ENCODE results near the gene INPP5A. TPM values are rescaled to one million over a fixed set of nuclear protein-coding genes. Genes with fewer than 3 reads are reported as not detected.
A peak's percentile ranks its signal among the peaks of the same experiment; 100 is the strongest.

The INPP5A gene
- total RNA-seq, 1 donor from 2014 or later: 35.4 TPM

DNA sequence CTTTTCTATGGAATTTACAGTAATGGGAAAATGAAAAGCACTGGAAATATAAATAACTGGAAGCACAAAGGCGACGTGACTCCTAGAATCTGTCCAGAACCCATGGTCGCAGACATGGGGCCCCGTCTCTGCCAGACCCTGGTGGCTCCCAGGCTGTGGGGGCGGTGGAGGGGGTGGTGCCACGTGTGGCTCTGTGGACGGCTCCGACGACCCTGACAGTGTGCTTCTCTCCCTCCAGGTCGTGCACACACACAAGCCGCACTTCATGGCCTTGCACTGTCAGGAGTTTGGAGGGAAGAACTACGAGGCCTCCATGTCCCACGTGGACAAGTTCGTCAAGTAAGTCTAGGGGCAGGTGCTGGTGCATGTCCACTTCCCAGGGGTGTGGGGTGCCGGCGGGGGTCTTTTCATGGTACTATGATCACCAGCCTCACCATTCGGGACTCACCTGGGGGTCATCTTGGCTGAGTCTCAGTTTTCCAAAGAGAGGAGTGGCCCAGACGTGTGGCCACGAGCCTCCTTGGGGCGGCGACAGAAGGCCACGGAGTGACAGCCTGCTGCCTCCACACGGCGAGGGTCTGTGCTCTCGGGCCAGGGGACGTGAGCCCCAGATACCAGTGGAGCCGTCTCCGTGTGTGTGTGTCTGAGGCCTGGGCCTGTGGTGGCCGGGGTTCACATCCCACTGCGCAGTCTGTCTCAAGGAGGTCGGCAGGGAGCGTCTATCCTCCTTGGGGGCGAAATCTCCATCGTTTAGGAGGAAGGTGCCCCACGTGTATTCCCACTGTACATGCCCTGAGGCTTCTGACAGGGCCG is 108.2 kb downstream of the INPP5A start:
- H3K9me3 Mint-ChIP-seq: no peaks in the 10 kb centered on the region
- no peaks in the 10 kb centered on the region for H3K36me3 Mint-ChIP-seq (ENCODE audit: low read depth)
- H3K27ac Mint-ChIP-seq (ENCODE audit: unreplicated experiment): no peak overlapping the region
- H3K27me3 Mint-ChIP-seq (ENCODE audit: low read depth): no peaks in the 10 kb centered on the region
- H3K4me1 Mint-ChIP-seq: peaks cover 24% of the 10 kb centered on the region
- DNase-seq (ENCODE audit: low read depth, low spot score): no peak
- TF ChIP-seq, protein P1, sequence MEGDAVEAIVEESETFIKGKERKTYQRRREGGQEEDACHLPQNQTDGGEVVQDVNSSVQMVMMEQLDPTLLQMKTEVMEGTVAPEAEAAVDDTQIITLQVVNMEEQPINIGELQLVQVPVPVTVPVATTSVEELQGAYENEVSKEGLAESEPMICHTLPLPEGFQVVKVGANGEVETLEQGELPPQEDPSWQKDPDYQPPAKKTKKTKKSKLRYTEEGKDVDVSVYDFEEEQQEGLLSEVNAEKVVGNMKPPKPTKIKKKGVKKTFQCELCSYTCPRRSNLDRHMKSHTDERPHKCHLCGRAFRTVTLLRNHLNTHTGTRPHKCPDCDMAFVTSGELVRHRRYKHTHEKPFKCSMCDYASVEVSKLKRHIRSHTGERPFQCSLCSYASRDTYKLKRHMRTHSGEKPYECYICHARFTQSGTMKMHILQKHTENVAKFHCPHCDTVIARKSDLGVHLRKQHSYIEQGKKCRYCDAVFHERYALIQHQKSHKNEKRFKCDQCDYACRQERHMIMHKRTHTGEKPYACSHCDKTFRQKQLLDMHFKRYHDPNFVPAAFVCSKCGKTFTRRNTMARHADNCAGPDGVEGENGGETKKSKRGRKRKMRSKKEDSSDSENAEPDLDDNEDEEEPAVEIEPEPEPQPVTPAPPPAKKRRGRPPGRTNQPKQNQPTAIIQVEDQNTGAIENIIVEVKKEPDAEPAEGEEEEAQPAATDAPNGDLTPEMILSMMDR (conservative IDR thresholded peaks at IDR 0.05): no peak
- no peak overlapping the region for H3K4me3 Mint-ChIP-seq

DNA sequence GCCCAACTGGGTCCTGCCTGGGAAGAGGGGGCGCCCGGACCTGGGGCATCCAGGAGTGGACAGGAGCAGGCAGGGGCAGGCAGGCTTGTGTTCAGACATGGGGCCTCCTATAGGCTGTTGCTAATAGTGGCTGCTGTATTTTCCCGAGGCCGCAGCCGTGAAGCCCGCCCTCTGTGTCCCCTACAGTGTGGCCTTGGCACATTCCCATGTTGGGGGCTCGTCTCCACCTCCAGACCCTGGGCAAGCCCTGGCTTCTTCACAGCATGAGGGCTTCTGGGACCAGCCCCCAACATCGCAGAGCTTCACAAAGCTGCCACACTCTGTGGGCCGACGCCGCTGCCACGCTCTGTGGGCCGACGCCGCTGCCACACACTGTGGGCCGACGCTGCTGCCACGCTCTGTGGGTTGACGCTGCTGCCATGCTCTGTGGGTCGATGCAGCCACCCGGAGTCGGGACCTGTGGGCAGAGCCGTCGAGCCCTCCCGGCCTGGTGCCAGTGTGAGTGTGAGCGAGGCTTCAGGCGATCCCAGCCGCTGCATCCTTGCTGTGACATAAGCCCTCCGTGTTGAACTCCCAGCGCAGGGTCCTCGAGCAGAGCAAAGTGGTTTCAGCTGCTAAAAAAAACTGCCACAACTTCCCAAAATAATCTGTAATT is 109.0 kb downstream of the INPP5A start:
- Mint-ChIP-seq H3K36me3 (ENCODE audit: low read depth) (no peaks in the 10 kb centered on the region), H3K4me3 (no peak overlapping the region), H3K27ac (ENCODE audit: unreplicated experiment) (no peak overlapping the region), H3K27me3 (ENCODE audit: low read depth) (no peaks in the 10 kb centered on the region), H3K4me1 (peaks cover 24% of the 10 kb centered on the region), H3K9me3 (no peaks in the 10 kb centered on the region)
- TF ChIP-seq, protein P1 (conservative IDR thresholded peaks at IDR 0.05): no peak
- DNase-seq (ENCODE audit: low read depth, low spot score): no peak

- Mint-ChIP-seq H3K4me1 (peaks cover 24% of the 10 kb centered on the region), H3K36me3 (ENCODE audit: low read depth) (no peaks in the 10 kb centered on the region), H3K27ac (ENCODE audit: unreplicated experiment) (peak overlapping the region; percentile 75), H3K9me3 (no peaks in the 10 kb centered on the region), H3K4me3 (no peak overlapping the region), H3K27me3 (ENCODE audit: low read depth) (no peaks in the 10 kb centered on the region)
- TF ChIP-seq, protein P1 (conservative IDR thresholded peaks at IDR 0.05): no peak
- no peak for DNase-seq (ENCODE audit: low read depth, low spot score)
These were observed 109.8 kb downstream of the INPP5A start for GRCh38 chr10:132647424-132647823.

DNA sequence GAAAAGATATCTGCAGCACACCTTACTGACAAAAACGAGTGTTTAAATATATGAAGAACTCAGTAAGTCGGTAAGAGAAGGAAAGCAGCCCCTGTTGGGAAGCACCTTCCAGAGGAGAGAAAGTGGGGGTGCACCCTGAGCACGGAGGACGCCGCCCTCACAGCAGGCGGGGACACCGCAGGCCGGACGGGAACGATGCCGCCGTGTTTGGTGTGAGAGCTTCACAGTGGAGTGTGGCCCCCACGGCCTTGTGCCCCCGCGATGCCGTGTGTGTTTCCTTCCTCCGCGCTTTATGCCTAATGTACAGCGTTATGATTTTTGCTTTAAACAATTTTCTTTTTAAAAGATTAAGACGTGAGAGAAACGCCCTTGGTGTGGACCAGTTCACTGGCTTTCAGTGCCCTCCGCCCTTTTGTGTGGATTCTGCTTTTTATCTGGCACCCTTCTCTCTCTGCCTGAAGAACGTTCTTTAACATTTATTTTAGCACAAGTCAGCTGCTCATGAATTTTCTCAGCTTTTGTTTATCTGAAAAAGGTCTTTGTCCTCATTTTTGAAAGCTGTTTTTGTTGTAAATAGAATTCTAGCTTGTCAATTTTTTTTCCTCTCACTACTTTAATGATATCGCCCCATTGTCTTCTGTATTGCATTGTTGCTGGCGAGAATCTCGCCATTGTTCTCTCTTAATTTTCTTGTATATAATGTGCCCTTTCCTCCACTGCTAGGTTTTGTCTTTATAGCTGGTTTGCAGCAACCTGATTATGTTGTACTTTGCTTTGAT is 110.7 kb downstream of the INPP5A start:
- Mint-ChIP-seq H3K27ac (ENCODE audit: unreplicated experiment) (no peak overlapping the region), H3K9me3 (no peaks in the 10 kb centered on the region), H3K4me1 (peaks cover 24% of the 10 kb centered on the region), H3K36me3 (ENCODE audit: low read depth) (no peaks in the 10 kb centered on the region), H3K27me3 (ENCODE audit: low read depth) (no peaks in the 10 kb centered on the region), H3K4me3 (no peak overlapping the region)
- TF ChIP-seq, protein P1 (conservative IDR thresholded peaks at IDR 0.05): no peak
- DNase-seq (ENCODE audit: low read depth, low spot score): no peak

DNA sequence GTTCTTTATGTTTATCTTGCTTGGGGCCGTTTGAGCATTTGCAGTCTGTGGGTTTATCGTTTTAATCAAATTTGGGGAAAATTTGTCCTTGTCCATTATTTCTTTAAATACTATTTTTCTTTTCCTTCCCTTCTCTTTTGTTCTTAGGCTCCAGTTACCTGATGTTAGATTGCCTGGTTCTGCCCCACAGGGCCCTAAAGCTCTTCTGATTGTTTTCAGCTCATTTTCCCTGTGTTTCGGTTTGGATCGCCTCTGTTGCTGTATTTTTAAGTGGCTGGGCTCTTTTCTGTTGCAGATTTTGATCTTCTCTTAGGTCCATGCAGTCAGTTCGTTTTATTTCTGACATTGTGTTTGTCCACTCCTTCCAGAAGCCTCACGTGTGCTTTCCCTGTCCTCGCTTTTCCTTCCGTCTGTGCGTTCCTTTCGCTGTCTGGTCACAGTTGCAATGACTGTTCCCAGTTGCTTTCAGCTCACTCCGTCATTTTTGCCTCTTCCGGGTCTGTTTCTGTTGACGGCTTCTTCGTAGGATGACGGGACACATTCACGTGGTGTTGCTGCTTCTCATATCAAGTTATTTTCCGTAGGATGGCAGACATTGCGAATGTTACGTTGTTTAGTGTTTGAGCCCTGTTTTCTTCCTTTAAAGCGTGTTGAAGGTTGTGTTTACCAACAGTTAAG is 111.4 kb downstream of the INPP5A start:
- TF ChIP-seq, protein P1 (conservative IDR thresholded peaks at IDR 0.05): no peak
- H3K27me3 Mint-ChIP-seq (ENCODE audit: low read depth): no peaks in the 10 kb centered on the region
- DNase-seq (ENCODE audit: low read depth, low spot score): no peak
- H3K4me3 Mint-ChIP-seq: no peak overlapping the region
- H3K27ac Mint-ChIP-seq (ENCODE audit: unreplicated experiment): no peak overlapping the region
- H3K9me3 Mint-ChIP-seq: no peaks in the 10 kb centered on the region
- H3K4me1 Mint-ChIP-seq: peaks cover 24% of the 10 kb centered on the region
- no peaks in the 10 kb centered on the region for H3K36me3 Mint-ChIP-seq (ENCODE audit: low read depth)
